Activated CD4-positive, alpha-beta T cell treated with anti-CD3 and anti-CD28 coated beads, Interleukin-2, Interleukin-6, amounts not matched to agents 100 ng/mL and 50 ng/mL, durations not matched to agents 16 hours and 8 hours (primary cell): ENCODE data around the gene PHF14.

Experiments
- DNase-seq: peaks from one replicate; pipeline ENCODE4 v3.0.0-alpha.2; 2020

Gene PHF14

GRCh38 chr7:11175887-11176286 is 202.2 kb downstream of the PHF14 start:
- DNase-seq: no peak

- no peak for DNase-seq
Observed at GRCh38 chr7:11176985-11177555, 203.4 kb downstream of the PHF14 start.

GRCh38 chr7:11177793-11178192 is 204.1 kb downstream of the PHF14 start:
- peak; percentile 26 for DNase-seq

- DNase-seq: no peak
Observed at GRCh38 chr7:11181590-11181989, 207.9 kb downstream of the PHF14 start.

GRCh38 chr7:11182736-11183135 is 209.1 kb downstream of the PHF14 start:
- no peak for DNase-seq

GRCh38 chr7:11185179-11185815 is 211.6 kb downstream of the PHF14 start:
- no peak for DNase-seq

- no peak for DNase-seq
Observed at GRCh38 chr7:11188529-11189310, 215.0 kb downstream of the PHF14 start.

GRCh38 chr7:11191081-11191480 is 217.4 kb downstream of the PHF14 start:
- no peak for DNase-seq

GRCh38 chr7:11191574-11192220 is 218.0 kb downstream of the PHF14 start:
- no peak for DNase-seq

GRCh38 chr7:11192506-11192905 is 218.8 kb downstream of the PHF14 start:
- DNase-seq: peak; percentile 36

GRCh38 chr7:11193131-11193867 is 219.6 kb downstream of the PHF14 start:
- no peak for DNase-seq

GRCh38 chr7:11193888-11194287 is 220.2 kb downstream of the PHF14 start:
- DNase-seq: no peak

- DNase-seq: no peak
Observed at GRCh38 chr7:11194492-11194891, 220.8 kb downstream of the PHF14 start.

- no peak for DNase-seq
Observed at GRCh38 chr7:11195502-11195901, 221.8 kb downstream of the PHF14 start.

- no peak for DNase-seq
Observed at GRCh38 chr7:11196143-11196542, 222.5 kb downstream of the PHF14 start.

GRCh38 chr7:11203224-11203623 is 229.6 kb downstream of the PHF14 start:
- DNase-seq: no peak

- DNase-seq: no peak
Observed at GRCh38 chr7:11203683-11204082, 230.0 kb downstream of the PHF14 start.

GRCh38 chr7:11206177-11206899 is 232.7 kb downstream of the PHF14 start:
- no peak for DNase-seq

GRCh38 chr7:11207565-11207964 is 233.9 kb downstream of the PHF14 start:
- no peak for DNase-seq

- DNase-seq: no peak
Observed at GRCh38 chr7:11208883-11209465, 235.3 kb downstream of the PHF14 start.

GRCh38 chr7:11210374-11210773 is 236.7 kb downstream of the PHF14 start:
- no peak for DNase-seq
